Tibial nerve (tissue), 4 donors: ENCODE measurements around the gene SCAND1.

Experiments used
- EP300 ChIP-seq, 2 donors: sonication (generic); formaldehyde crosslinking; IDR thresholded peaks; one replicate each; pipeline ENCODE4 v1.6.1; 2017; ENCODE audit warnings: antibody characterized with exemption in 2 of 2, mild to moderate bottlenecking in 1 of 2
- TF ChIP-seq, protein P1 (sequence below), 5 experiments: fragments of 200-600 bp in 3 of 5; fragments of 450-650 bp in 2 of 5; sonication (generic) in 3 of 5; IDR thresholded peaks; one replicate each; pipeline ENCODE4 v1.5.1; 2016 to 2019; ENCODE audit warnings: antibody characterized with exemption in 5 of 5, mild to moderate bottlenecking in 3 of 5, moderate library complexity in 2 of 5

DNA sequence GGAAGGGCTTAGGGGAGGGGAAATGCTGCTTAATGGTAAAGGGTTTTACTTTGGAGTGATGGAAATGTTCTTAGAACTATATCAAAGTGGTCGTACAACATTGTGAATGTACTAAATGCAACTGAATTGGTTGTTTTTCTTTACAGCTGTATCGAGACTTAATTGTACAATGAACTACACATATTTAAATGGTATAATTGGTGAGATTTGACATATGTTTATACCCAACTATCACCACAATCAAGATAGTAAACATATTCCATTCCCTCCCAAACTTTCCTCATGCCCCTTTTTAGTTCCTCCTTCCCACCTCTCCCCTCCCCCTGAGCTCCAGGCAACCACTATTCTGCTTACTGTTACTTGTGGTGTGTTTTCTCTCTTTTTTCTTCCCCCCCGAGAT is 44.0 kb downstream of the SCAND1 start:
- TF ChIP-seq, protein P1, sequence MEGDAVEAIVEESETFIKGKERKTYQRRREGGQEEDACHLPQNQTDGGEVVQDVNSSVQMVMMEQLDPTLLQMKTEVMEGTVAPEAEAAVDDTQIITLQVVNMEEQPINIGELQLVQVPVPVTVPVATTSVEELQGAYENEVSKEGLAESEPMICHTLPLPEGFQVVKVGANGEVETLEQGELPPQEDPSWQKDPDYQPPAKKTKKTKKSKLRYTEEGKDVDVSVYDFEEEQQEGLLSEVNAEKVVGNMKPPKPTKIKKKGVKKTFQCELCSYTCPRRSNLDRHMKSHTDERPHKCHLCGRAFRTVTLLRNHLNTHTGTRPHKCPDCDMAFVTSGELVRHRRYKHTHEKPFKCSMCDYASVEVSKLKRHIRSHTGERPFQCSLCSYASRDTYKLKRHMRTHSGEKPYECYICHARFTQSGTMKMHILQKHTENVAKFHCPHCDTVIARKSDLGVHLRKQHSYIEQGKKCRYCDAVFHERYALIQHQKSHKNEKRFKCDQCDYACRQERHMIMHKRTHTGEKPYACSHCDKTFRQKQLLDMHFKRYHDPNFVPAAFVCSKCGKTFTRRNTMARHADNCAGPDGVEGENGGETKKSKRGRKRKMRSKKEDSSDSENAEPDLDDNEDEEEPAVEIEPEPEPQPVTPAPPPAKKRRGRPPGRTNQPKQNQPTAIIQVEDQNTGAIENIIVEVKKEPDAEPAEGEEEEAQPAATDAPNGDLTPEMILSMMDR (IDR thresholded peaks at IDR 0.05): no peak
- no peak for TF ChIP-seq EP300 (IDR thresholded peaks at IDR 0.05)
